GM19043 (cell line): Measurements from ENCODE around the gene PAK6.

Source experiments
- ATAC-seq: cut with Tn5 transposase; IDR thresholded peaks from one replicate; pipeline ENCODE4 v1.9.1; 2021; ENCODE audit warnings: low read depth; ENCODE audit not compliant: unreplicated experiment

The PAK6 gene

DNA sequence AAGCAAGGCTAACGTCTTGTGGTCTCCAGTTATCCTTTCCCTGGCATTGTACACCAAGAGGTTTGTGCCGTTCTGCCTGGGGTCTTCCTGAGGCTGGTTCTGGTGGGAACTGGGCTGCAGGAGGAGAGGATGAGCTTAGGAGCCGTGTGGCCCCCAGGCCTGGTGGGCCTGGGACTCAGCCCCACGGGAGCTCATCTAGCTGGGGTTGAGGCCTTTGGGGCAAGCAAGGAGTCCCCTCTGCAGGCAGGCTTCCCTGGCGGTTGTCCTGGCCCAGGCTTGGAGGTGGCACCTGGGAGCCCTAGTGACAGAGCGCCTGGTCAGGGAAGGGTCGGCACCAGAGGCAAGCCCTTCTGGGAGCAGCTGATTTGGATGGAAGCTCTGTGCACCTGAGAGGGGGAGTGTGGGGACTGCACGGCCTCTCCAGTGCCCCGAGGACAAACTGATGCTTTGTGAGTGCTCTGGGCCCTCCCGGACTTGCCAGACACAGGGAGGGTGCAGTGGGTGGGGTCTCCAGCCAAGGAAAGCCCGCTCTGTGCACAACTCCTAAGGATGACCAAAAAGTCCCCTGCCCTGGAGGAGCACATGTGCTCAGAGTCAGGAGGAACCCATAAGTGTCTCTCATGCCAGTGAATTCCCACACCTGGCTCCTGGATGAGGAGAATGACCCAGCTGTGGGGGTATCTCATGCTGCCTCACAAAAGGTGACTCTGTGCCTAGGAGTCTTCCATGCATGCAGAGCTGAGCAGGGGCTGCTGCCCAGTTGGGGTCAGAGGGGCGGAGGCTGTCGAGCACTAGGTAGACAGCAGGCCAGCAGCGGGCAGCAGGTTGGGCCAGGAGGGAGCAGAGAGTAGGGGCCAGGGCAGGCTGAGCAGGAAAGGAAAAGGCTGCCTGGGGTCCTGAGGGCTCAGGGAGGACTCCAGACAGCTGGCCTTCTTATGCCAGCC, 2.7 kb downstream of the PAK6 start:
- ATAC-seq: no peak

DNA sequence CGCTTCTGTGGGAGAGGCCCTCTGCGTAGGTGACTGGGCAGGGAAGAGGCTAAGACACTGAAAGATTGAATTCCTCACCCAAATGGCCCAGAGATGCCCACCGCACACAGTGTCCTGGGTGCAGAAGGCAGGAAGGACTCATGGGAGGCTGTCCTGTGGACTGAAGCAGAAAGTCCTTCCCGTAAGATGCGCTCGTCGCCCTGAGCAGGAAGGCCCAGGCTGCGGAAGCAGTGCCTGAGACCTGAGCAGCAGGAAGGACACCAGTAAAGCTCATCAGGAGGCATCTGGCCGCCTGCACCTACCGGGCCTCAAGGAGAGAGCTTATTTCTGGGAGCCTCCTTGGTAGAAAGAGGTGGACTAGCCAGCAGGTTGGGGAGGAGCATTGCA, 3.3 kb downstream of the PAK6 start:
- ATAC-seq: no peak

- ATAC-seq: no peak
These were observed 3.7 kb downstream of the PAK6 start for GRCh38 chr15:40242601-40243000.

DNA sequence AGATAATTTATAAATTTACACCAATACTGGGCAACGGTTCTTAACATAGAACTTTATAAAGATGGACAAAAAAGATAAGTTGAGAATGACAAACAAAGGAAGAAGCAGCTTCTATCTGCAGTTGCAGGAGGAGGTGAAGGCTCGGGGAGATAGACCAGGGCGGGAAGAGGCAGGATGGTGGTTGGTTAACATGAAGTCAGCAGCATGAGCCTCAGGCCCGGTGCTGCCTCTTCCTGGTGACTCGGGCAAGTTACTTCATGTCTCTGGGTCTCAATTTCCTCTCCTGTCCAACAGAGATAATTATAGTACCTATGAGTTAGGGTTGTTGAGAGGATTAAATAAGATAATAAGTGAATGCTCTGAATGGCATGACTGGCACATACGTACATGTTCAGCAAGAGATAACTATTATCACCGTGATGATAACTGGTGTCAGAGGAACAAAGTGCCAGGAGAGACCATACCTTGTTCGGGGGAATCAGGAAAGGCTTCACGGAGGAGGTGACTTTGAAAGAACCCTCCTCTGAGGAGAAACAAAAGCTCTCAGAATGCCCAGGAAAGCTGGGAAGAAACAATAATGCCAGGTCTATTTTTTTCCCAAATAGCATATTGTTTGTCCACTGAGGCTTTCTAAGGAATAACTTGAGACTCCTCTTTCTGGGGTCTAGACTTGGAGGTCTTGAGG, 4.4 kb downstream of the PAK6 start:
- no peak for ATAC-seq

DNA sequence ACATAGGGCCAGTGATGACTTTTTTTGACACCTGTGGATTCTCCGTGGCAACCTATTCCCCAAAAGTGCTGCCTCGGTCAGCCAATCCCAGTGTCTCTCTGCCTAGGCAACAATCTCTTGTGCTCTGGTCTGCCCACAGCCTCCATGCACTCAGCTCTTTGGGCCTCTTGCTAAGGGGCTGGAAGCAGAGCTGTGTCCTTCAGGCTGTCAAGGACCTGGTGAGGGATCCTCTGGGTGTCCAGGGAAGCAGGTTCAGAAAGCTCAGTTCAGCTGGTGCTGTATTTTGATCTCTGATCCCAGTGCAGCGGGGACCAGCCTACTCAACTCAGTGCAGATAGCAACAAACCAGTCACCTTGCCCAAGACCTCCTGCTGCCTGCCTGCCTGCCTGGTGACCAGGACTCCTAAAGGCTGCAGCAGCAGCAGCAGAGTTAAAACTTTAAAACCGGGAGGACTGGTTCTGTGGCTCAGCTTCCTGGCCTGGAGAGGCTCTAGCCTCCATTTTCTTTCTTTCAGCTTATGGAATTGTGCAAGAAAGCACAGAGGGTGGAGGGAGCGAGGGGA, 6.2 kb downstream of the PAK6 start:
- no peak for ATAC-seq

- ATAC-seq: no peak
These were observed 7.0 kb downstream of the PAK6 start for GRCh38 chr15:40245666-40246450.

DNA sequence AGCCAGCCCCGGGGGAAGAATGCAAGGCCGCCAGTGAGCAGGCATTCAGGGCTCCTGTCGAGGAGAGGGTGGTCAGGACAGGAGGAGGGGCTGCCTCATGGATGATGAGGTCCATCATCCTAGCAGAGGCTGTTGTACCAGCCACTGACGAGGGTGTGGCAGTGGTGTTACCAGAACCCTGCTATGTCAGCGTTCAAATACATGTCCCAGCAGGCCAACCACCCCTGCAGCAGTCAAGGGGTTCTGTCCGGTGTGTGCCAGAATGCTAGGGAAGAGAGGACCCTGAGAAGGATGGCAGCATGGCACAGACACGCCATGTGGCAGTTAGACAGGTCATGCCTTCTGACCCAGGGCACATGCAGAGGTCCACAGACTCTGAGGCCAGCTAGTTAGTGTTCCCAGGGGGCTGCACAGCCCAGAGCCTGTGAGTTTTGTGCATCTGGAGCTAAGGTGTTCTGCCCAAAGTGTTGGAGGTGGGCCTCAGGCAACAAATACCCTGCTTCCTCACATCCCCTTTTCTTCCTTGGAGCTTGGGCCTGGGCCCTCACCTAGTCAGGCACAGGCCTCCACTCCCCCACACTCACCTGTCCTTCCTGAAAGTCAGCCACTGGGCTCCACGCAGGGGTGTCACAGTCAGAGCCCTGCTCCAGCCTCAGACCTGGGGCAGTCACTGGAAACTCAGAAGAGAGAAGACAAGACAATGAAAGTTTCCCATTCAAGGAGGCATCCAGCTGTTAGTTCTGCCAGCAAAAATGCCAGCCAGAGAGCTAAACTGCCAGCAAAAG, 7.8 kb downstream of the PAK6 start:
- ATAC-seq: no peak

GRCh38 chr15:40247406-40247971, 8.6 kb downstream of the PAK6 start:
- ATAC-seq: no peak

DNA sequence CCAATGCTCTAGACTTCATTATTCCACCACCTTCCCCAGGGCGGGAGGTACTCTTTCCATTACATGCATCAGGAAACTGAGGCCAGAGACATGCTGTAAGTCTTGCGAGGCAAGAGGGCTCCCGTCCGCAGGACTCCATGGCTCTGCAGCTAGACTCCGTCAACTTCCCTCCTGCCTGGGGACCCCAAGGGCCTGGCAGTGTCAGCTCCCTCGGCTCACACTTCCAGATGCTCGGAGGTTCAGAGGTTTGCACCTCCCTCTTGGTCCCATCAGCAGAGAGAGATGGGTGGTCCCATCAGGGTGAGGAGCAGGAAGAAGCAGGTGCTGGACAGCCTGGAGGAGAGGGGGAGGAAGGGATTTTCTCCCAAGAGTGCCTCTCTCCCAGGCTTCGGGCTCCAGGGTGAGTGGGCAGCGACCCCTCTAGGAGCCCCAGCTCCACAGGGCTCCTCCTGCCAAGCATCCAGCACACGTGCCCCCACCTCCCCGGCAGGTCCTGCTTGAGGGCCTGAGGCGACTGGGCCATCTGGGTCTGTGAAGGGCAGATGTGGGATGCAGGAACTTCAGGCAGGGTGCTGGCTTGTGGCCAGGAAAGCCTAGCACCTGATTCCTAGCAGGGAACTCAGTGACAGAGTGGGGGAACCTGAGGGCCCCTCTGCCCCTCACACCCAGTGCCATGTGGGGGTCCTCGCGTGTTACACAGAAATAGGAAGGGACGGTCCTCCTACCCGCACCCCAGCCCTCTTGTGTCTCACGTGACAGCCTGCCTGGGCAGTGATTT, 9.3 kb downstream of the PAK6 start:
- ATAC-seq: no peak

GRCh38 chr15:40249477-40250303, 10.8 kb downstream of the PAK6 start:
- ATAC-seq: no peak

DNA sequence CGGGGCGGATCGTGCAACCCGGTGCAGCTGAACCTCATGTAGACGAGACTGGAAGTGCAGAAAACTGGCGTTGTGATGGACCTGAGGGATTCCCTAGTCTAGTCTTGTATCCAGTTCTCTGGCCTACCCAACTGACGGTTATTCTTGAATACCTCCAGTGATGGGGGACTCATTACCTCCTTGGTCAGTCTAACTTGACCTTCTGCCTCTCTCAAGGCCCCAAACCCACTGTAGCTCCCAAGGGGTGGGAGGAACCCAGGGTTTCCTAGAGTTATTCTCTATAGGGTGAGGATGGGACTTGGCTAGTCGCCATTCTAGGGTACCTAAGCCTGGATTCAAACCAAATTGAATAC, 11.4 kb downstream of the PAK6 start:
- ATAC-seq: no peak

GRCh38 chr15:40250771-40251483, 12.1 kb downstream of the PAK6 start:
- no peak for ATAC-seq

GRCh38 chr15:40251486-40252140, 12.8 kb downstream of the PAK6 start:
- no peak for ATAC-seq

GRCh38 chr15:40252141-40252437, 13.2 kb downstream of the PAK6 start:
- ATAC-seq: no peak

GRCh38 chr15:40252438-40253166, 13.7 kb downstream of the PAK6 start:
- ATAC-seq: no peak

- no peak for ATAC-seq
These were observed 14.4 kb downstream of the PAK6 start for GRCh38 chr15:40253167-40253790.
